Measurements from ENCODE around the gene RASA3.

Gene RASA3

GRCh38 chr13:113955235-113955634 lies 177.2 kb downstream of the RASA3 start:
- no peak for DNase-seq (ENCODE audit: low read depth)
- TF ChIP-seq CTCF (IDR thresholded peaks at IDR 0.05; ENCODE audit: low read depth, low read length, missing control alignments) = no peak
- H3K4me3 ChIP-seq (ENCODE audit: low read depth, low read length) = no peak overlapping the region

- no peak for DNase-seq (ENCODE audit: low read depth)
- TF ChIP-seq CTCF (IDR thresholded peaks at IDR 0.05; ENCODE audit: low read depth, low read length, missing control alignments) = no peak
- H3K4me3 ChIP-seq (ENCODE audit: low read depth, low read length) = no peak overlapping the region
Measured at GRCh38 chr13:113954046-113954835, 178.2 kb downstream of the RASA3 start.

GRCh38 chr13:113953561-113953960 lies 178.9 kb downstream of the RASA3 start:
- no peak for TF ChIP-seq CTCF (IDR thresholded peaks at IDR 0.05; ENCODE audit: low read depth, low read length, missing control alignments)
- no peak for DNase-seq (ENCODE audit: low read depth)

GRCh38 chr13:113952983-113953520 lies 179.4 kb downstream of the RASA3 start:
- no peak for DNase-seq (ENCODE audit: low read depth)
- no peak overlapping the region for H3K4me3 ChIP-seq (ENCODE audit: low read depth, low read length)
- TF ChIP-seq CTCF (IDR thresholded peaks at IDR 0.05; ENCODE audit: low read depth, low read length, missing control alignments) = no peak

More at GRCh38 chr13:113953561-113953960, 178.9 kb downstream of the RASA3 start:
- no peak overlapping the region for H3K4me3 ChIP-seq (ENCODE audit: low read depth, low read length)

GRCh38 chr13:113952151-113952982 lies 180.1 kb downstream of the RASA3 start:
- no peak overlapping the region for H3K4me3 ChIP-seq (ENCODE audit: low read depth, low read length)
- TF ChIP-seq CTCF (IDR thresholded peaks at IDR 0.05; ENCODE audit: low read depth, low read length, missing control alignments) = no peak
- no peak for DNase-seq (ENCODE audit: low read depth)

GRCh38 chr13:113951246-113951999 lies 181.0 kb downstream of the RASA3 start:
- DNase-seq (ENCODE audit: low read depth) = no peak
- no peak overlapping the region for H3K4me3 ChIP-seq (ENCODE audit: low read depth, low read length)
- TF ChIP-seq CTCF (IDR thresholded peaks at IDR 0.05; ENCODE audit: low read depth, low read length, missing control alignments) = peak; percentile 76
